Esophagus muscularis mucosa (tissue), 3 donors: ENCODE data around the gene GRP.

Experiments
- CTCF ChIP-seq, 3 experiments: fragments of 200-600 bp in 2 of 3; fragments of 450-650 bp in 1 of 3; sonication (generic) in 2 of 3; IDR thresholded peaks; one replicate each; pipeline ENCODE4 v1.5.1; 2017 to 2019; ENCODE audit warnings: antibody characterized with exemption in 3 of 3, mild to moderate bottlenecking in 2 of 3, moderate library complexity in 1 of 3
- EP300 ChIP-seq: sonication (generic); formaldehyde crosslinking; IDR thresholded peaks from one replicate; pipeline ENCODE4 v1.6.1; 2017; ENCODE audit warnings: antibody characterized with exemption

GRCh38 chr18:59270689-59271257, 50.8 kb downstream of the GRP start:
- TF ChIP-seq EP300 (no peak), CTCF (IDR thresholded peaks at IDR 0.05) (no peak)
